ENCODE data around the gene DCAKD.

Gene DCAKD

DNA sequence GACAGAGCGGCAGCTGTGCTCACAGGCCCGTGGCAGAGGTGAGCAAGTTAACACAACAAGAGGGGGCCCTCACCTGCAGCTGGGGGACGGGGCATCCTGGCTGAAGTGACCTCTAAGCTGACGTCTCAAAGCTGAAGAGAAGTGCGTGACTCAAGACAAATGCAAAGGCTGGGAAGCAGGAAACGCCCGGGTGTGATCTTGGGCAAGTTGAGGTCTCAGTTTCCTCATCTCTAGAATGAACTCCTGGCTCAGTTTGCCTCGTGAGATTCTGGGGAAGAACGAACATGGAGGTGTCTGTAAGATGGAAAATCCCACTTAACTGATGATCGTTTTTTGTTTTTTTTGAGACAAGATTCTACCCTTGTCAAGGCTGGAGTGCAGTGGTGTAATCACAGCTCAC lies 43.2 kb downstream of the DCAKD start:
- H3K4me3 ChIP-seq (ENCODE audit: low read depth, low read length) = no peak overlapping the region
- DNase-seq (ENCODE audit: low read depth) = no peak

DNA sequence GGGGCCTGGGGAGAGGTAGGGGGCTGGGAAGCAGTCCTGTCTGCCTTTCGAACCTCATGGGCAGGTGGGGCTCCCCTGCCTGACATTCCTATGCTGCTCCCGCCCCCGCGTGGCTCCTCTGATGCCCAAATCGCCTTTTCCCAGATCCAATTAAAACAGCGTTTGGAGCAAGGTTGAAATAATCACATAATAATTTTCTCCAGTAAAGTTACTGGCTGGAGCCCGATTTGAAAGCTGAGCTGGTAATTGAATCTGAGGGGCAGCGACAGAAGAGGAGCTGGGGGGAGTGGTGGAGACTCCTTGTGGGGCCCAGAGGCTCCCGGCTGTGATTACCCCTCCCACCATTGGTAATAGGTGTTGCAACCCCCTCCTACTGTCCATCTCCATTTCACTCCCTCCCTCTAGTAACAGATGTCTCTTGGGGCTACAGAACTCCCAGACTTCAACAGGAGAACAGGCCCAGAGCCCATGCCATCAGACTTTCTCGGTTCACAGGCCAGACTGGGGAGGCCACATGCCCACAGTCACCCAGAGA lies 44.4 kb downstream of the DCAKD start:
- no peak for DNase-seq (ENCODE audit: low read depth)
- H3K4me3 ChIP-seq (ENCODE audit: low read depth, low read length) = no peak overlapping the region

DNA sequence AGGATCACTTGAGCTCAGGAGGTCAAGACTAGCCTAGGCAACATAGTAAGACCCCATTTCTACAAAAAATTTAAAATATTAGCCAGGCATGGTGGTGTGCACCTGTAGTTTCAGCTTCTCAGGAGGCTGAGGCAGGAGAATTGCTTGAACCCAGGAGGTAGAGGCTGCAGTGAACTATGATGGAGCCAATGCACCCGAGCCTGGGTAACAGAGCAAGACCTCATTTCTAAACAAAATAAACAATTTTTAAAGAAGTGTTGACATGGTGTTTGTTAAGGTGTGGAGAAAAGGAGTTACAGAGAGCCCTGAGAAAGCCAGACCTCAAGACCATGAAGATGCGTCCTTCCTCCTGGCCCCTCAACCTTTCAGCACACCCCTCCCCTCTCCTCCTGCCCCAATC lies 45.7 kb downstream of the DCAKD start:
- DNase-seq (ENCODE audit: low read depth) = no peak
- no peak overlapping the region for H3K4me3 ChIP-seq (ENCODE audit: low read depth, low read length)

DNA sequence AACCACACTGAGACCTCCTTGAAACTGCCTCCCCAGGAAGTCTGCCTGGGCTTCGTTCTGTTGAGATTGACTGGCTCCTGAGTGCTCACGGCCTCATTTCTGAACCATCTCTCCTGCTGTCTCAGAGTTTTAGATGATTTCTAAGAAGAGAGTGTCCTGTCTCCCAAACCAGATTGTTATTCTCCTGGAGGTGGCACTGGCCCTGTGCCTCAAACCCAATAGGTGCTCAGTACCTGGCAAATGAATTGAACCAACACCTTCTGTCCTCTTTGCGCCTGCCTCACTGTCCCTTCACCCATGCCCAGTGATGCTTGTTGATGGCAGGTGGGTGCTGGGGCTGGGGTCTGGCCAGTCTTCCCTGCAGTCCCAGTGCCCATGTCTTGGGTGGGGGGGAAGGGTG lies 47.0 kb downstream of the DCAKD start:
- no peak overlapping the region for H3K4me3 ChIP-seq (ENCODE audit: low read depth, low read length)
- no peak for DNase-seq (ENCODE audit: low read depth)

DNA sequence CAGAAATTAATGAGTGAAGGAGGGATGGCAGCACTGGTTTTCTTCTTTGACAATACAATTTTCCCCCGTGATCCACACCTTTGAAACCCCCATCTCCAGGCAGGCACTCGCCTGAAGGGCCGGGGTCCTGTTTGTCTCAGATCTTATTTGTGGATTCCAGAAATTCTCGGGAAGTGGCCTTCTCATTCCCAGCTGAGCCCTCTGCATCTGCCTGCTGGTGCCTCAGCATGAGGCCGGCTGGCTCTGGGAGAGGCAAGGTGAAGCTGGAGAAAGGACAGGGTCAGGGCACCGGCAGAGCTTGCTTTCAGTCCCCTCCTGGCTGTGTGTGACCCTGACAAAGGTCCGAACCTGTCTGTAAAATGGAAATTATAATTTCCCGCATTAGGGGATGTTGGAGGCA lies 47.6 kb downstream of the DCAKD start:
- DNase-seq (ENCODE audit: low read depth) = no peak
- no peak overlapping the region for H3K4me3 ChIP-seq (ENCODE audit: low read depth, low read length)

DNA sequence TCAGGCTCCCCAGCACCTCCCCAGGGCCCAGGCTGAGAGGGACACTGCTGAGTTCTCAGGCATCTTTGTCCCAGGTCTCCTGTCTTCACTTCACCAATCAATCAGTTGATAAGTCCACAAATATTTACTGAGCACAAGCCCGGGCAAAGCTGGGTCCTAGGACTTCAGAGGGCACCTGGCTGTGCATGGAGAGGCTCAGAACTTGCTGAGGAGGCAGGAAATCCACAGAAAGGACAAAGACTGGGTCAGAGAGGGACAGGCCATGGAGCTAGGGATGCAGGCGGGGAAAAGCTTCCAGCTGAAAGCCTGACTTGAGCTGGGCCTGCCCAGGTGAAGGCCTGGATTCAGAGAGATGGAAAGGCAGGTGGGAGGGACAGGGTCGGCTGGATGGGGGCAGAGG lies 50.1 kb downstream of the DCAKD start:
- no peak for DNase-seq (ENCODE audit: low read depth)
- H3K4me3 ChIP-seq (ENCODE audit: low read depth, low read length) = no peak overlapping the region

DNA sequence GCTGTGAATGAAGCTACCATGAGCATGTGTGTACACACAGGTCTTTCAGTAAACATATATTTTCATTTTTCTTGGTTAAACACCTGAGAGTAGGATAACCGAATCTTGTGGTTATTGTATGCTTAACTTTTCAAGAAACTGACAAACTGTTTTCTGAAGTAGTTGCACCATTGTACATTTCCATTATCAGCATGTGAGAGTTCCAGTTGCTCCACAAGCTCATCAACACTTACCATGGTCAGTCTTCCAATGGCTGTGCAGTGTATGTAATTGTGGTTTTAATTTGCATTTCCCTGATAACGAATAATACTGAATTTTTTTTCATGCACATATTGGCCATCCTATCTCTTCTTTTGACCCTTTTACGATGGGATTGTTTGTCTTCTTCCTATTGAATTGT lies 52.0 kb downstream of the DCAKD start:
- no peak overlapping the region for H3K4me3 ChIP-seq (ENCODE audit: low read depth, low read length)
- no peak for DNase-seq (ENCODE audit: low read depth)

DNA sequence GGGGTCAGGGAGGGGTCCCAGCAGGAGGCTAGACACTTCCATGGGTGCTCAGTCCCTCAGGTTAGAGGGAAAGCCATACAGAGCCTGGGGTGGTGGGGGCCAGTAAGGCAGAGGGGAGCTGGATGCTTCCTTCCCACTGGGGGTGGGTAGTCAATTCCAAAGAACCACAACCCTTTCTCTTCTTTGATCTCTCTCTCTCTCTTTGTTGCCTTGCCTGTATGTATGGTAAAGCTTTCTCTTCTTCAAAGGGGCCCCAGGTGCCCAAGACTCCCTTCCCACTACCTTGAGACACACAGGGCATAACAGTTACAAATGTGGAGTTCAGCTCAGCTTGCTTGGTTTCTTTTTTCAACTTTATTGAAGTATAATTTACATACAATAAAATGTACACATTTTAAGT lies 52.8 kb downstream of the DCAKD start:
- no peak for DNase-seq (ENCODE audit: low read depth)
- H3K4me3 ChIP-seq (ENCODE audit: low read depth, low read length) = no peak overlapping the region

DNA sequence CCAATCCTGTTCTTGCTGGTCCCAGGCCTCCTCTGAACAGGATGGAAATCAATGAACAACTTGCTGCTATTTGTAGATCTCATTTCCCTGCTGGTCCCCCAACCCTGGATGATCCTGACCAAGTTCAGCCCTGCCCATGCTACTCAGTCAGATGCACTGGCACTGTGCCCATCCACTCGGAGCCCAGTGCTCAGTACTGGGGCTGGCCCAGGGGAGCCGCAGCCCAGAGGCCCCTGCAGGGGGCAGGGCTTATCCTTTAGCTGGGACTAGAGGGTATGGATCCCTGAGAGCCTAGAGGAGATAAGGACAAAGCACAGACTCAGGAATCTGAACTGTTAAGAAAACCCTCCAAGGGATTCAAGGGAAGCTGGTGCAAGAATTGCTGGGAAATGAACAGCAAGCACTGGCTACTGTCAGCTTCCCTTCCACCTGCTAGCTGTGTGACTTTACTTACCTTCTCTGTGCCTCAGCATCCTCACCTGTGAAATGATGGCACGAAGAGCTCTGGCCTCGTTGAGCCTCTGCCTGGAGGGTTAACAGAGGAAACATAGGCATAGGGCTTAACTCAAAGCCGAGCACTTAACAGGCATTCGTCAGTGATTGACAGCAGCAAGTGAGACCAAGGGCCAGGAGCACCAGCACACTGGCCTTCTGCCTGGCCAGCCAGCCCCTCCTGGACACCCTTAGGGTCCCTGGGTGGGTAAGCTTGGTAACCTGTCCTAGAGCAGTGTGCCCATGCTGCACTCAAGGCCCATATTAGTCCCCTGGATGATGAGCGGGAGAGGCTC lies 53.5 kb downstream of the DCAKD start:
- no peak overlapping the region for H3K4me3 ChIP-seq (ENCODE audit: low read depth, low read length)
- no peak for DNase-seq (ENCODE audit: low read depth)

DNA sequence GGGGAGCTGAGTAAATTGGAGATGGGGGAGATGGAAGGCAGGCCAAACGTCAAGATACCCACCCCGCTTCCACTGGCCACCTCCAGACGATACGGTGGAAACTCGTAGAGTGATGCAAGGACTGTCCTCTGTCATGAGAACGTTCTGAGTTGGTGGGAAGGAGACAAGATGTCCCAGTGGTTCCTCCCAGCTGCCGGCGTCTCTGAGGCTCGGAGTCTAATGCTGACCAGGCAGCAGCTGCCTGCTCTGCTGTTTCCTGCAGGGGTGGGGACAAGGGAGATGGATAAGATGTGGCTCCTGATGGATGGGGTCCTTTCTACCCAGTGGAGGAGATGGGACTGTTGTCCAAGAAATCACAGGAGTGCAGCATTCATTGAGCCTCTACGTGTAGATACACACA lies 55.1 kb downstream of the DCAKD start:
- no peak for DNase-seq (ENCODE audit: low read depth)
- H3K4me3 ChIP-seq (ENCODE audit: low read depth, low read length) = no peak overlapping the region

DNA sequence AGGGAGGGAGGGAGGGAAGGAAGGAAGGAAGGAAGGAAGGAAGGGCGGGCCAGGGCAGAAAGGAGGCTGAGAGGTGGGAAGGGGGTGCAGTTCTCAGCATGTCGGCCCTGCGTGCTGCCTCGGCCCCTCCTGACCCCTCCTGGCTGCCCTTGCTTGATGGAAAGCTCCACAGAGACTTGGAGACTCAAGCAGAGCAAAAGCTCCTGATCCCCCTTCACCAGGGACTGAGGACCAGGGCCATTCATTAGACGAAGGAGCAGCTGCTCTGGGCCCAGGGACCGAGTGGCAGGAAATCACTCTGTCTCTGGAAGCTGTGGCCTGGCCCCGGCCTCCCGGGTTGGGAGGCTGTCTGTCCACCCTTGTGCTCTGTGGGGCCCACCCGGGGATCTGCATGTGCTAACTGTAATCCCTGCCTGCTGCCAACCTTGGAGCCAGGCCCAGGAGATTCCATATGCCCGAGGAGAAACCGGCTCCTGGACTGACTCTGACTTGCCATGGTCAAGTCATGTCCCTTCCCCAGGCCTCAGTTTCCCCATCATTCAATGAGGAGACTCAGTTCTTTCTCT lies 55.9 kb downstream of the DCAKD start:
- DNase-seq (ENCODE audit: low read depth) = no peak
- H3K4me3 ChIP-seq (ENCODE audit: low read depth, low read length) = no peak overlapping the region

DNA sequence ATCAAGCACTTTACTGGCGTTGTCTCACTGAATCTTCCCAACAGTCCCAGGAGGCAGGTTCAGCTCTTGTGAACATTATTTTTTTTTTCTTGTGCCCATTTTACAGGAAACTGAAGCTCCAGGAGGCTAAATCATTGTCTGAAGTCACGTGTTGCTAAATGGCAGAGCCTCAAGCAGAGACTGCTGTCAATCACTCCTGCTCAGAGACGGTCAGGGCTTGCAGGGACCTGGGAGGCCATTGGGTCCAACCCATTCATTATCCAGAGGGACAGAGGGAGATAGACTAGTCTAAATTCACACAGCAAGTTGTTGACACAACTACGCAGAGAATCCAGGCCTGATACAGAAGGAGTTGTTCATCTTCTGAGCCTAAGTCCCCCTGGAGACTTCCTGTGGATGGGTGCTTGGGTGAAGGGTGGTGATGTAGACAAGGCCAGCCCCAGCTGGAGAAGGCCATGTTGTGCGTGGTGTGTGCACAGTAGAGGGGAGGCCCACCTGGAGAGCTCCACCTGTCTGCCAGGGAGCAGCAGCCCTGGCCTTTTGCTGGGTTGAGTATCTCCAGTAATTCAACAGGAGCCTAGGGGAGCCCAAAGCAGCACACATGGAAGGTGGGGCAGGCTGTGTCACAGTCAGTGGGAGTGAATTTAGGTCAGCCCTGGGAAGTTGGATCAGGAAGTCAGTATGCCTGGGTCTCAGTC lies 59.0 kb downstream of the DCAKD start:
- no peak overlapping the region for H3K4me3 ChIP-seq (ENCODE audit: low read depth, low read length)
- no peak for DNase-seq (ENCODE audit: low read depth)

DNA sequence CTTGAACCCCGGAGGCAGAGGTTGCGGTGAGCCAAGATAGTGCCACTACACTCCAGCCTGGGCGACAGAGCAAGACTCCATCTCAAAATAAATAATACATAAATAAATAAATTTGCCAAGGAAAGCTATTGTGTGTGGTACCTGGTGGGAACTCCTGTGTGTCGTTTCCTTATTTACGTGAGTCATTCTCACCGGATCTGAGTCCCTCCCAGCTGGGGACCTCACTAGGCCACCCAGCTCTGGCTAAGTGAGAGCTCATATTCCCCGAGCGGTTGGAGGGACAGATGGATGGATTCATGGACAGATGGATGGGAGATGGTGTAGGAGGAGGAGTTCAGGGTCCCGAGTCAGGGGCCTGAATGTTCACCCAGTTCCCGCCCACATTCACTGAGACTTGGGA lies 60.4 kb downstream of the DCAKD start:
- H3K4me3 ChIP-seq (ENCODE audit: low read depth, low read length) = no peak overlapping the region
- no peak for DNase-seq (ENCODE audit: low read depth)

DNA sequence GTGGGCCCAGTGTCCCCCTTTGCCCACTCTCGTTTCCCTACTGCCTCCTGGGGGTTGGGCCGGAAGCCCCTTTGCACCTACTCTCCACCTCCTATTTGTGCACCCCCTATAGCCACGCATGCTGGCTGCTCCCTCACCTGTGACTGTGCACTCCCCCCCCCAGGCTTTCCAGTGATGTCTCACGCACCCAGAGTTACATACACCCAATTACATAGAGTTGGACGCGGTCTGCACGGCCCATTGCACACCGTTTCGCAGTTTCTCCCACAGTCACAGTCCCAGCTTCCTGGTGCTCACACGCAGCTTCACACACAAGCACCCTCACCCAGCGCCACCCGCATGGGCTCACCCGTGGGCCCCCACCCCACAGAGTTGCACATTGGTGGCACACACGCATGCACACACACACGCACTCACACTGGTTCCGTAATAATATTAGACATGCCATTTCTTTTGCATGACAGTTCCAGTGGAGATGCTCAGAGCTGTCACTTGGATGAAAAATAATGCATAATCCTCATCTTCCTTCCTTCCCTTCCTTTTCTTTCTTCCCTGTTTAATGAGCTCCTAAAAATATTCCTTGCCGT lies 61.8 kb downstream of the DCAKD start:
- DNase-seq (ENCODE audit: low read depth) = no peak
- H3K4me3 ChIP-seq (ENCODE audit: low read depth, low read length) = no peak overlapping the region

DNA sequence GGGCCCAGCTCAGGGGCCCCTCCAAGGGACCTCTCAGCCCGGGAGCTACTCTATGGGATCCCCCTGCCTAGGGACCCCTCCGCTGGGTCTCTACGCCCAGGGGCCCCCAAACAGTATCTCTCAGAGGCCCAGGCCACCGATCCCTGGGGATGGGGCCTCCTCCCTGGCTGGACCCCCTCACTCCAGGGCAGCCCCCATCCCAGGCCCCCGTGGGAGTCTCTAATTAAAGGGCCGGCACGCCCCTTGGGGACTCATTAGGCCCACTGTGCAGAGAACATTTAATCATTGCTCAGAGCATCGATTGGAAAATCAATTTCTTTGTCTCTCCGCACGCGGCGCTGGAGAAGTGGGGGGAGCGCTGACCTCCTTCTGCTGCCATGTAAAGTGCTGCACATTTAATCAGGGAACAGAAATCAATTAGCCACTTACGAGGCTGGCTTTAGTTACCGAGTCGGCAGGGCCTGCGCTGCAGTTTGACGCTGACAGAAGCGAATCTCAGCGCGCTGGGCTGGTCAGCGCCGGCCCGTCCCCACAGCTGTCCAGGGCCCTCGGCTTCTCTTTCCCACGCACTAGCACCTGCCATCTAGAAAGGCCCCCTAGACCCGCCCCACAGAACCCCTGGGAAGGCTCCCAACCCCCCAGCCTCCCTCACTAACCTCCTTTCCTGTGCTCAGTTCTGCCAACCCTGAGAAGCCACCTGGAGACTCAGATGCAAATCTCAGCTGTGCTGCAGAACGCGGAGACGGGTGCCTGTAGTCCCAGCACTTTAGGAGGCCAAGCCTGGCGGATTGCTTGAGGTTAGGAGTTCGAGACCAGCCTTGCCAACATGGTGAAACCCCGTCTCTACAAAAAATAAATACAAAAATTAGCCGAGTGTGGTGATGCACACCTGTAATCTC lies 63.1 kb downstream of the DCAKD start:
- no peak for DNase-seq (ENCODE audit: low read depth)
- H3K4me3 ChIP-seq (ENCODE audit: low read depth, low read length) = no peak overlapping the region

DNA sequence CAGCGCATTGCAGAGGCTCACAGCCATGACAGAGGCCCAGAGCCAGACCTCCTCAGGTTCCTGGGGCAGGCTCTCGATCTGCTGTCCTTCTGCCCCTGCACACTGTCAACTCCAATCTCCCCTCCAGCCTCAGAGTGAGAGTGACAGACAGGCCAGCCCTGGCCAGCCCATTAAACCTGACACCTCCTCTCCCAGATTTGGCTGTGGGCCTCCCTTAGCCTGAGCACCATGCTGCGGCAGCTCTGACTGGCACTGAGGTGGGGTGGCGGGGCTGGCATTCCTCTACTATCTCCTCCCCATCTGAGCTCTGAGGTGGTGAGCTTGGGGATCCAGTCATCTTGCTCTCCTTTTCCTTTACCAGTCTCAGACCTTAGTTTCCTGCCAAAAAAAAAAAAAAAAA lies 67.9 kb downstream of the DCAKD start:
- H3K4me3 ChIP-seq (ENCODE audit: low read depth, low read length) = no peak overlapping the region
- no peak for DNase-seq (ENCODE audit: low read depth)

DNA sequence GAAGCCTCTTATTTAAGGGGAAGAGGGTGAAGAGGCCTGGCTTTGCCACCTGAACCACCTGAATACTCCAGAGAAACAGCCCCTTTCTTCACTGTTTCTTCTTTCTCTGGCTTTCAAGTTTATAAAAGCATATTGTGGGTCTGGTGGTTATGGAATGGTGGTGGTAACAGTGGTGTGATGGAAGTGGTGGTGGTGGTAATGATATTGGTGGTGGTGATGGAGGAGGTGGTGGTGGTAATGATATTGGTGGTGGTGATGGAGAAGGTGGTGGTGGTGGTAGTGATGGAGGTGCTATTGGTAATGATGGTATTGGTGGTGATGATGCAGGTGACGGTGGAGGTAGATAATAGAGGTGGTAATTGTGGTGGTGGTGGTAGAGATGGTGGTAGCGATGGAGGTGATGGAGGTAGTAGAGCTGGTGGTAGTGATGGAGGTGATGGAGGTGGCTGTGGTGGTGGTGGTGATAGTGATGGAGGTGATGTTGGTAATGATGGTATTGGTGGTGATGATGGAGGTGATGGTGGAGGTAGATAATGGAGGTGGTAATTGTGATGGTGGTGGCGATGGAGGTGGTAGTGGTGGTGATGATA lies 69.2 kb downstream of the DCAKD start:
- DNase-seq (ENCODE audit: low read depth) = no peak
- no peak overlapping the region for H3K4me3 ChIP-seq (ENCODE audit: low read depth, low read length)

DNA sequence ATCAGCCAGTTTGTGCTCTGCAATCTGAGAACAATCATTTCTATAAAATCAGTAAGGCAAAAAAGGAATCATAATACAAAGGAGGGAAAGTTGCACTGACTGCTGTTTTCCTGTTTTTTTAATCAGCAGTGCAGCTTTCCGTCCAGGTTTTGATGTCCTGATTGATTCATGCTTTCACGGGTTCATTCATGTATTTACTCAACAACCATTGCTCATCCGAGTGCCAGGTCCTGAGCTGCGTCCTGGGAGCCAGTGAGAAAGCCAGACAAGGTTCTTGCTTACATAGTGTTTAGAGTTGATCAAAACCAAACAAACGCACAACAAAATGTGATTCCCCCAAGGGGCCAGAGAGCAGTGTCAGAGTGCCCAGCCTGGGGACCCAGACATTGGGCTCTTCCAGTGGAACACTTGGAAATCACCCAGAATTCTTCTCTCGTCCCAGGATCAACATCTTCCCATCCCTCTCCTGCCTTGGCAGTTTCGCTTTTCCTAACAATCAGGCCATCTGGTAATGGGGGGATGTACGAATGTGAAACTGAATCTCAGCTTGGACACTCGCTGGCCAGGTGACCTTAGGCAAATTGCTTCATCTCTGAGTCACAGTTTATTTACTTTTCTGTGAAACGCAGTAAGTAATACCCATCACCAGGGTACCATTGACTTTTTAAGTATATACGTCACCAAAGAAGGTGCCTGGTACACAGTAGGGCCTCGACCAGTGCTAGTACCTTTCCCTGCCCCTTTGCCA lies 70.0 kb downstream of the DCAKD start:
- peak; percentile 55 for DNase-seq (ENCODE audit: low read depth)
- peak overlapping the region; percentile 3 for H3K4me3 ChIP-seq (ENCODE audit: low read depth, low read length)
